GM08714 (cell line): ENCODE results near the gene NOSIP.
A peak's percentile ranks its signal among the peaks of the same experiment; 100 is the strongest.

ENCODE experiments used
- H3K4me3 ChIP-seq: fragments of 200-500 bp; sonication (Bioruptor generic); 2 replicates; pipeline ENCODE4 v1.5.1; 2014; ENCODE audit warnings: mild to moderate bottlenecking, low read length, inconsistent platforms
- ZNF274 ChIP-seq: IDR thresholded peaks from 2 replicates; pipeline ENCODE4 v1.6.1; 2012; ENCODE audit warnings: mild to moderate bottlenecking, low read depth, low read length

The NOSIP gene

GRCh38 chr19:49601482-49602038, 21.2 kb upstream of the NOSIP start:
- TF ChIP-seq ZNF274: no peak
- no peak overlapping the region for H3K4me3 ChIP-seq

GRCh38 chr19:49599378-49600295, 19.3 kb upstream of the NOSIP start:
- TF ChIP-seq ZNF274: no peak
- no peak overlapping the region for H3K4me3 ChIP-seq

DNA sequence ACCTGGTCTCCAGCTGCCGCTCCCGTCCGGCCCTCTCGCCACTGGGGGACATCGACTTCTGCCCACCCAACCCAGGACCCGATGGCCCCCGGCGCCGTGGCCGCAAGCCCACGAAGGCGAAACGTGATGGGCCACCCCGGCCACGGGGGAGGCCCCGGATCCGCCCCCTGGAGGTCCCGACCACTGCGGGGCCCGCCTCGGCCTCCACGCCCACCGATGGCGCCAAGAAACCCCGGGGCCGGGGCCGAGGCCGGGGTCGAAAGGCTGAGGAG, 17.3 kb upstream of the NOSIP start:
- H3K4me3 ChIP-seq: no peak overlapping the region
- no peak for TF ChIP-seq ZNF274

DNA sequence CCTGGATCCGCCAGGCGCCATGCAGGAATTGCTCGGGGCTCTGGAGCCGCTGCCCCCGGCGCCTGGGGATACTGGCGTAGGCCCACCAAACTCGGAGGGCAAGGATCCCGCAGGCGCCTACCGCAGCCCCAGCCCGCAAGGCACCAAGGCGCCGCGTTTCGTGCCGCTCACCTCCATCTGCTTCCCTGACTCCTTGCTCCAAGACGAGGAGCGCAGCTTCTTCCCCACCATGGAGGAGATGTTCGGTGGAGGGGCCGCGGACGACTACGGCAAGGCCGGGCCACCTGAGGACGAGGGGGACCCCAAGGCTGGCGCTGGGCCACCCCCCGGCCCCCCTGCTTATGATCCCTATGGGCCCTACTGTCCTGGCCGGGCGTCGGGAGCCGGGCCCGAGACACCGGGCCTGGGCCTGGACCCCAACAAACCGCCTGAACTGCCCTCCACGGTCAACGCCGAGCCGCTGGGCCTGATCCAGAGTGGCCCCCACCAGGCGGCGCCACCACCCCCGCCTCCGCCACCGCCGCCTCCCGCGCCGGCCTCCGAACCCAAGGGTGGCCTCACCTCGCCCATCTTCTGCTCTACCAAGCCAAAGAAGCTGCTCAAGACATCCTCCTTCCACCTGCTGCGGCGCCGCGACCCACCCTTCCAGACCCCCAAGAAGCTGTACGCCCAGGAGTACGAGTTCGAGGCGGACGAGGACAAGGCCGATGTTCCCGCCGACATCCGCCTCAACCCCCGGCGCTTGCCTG, 16.8 kb upstream of the NOSIP start:
- no peak overlapping the region for H3K4me3 ChIP-seq
- no peak for TF ChIP-seq ZNF274

DNA sequence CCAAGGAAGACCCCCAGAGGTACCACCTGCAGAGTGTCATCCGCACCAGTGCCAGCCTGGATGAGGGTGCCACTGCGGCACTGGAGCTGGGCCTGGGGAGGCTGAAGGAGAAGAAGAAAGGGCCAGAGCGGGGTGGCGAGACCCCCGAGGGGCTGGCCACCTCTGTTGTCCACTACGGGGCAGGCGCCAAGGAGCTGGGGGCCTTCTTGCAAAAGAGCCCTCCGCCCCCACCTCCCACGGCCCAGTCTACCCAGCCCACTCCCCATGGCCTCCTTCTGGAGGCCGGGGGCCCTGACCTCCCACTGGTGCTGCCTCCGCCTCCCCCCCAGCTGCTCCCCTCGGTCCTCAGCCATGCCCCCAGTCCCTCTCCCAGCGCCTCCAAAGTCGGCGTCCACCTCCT, 16.1 kb upstream of the NOSIP start:
- no peak for TF ChIP-seq ZNF274
- H3K4me3 ChIP-seq: no peak overlapping the region

- H3K4me3 ChIP-seq: no peak overlapping the region
Measured at GRCh38 chr19:49595819-49596404, 15.6 kb upstream of the NOSIP start.

GRCh38 chr19:49594993-49595818, 14.8 kb upstream of the NOSIP start:
- H3K4me3 ChIP-seq: no peak overlapping the region
- TF ChIP-seq ZNF274: no peak

More at GRCh38 chr19:49595819-49596404, 15.6 kb upstream of the NOSIP start:
- TF ChIP-seq ZNF274: no peak

DNA sequence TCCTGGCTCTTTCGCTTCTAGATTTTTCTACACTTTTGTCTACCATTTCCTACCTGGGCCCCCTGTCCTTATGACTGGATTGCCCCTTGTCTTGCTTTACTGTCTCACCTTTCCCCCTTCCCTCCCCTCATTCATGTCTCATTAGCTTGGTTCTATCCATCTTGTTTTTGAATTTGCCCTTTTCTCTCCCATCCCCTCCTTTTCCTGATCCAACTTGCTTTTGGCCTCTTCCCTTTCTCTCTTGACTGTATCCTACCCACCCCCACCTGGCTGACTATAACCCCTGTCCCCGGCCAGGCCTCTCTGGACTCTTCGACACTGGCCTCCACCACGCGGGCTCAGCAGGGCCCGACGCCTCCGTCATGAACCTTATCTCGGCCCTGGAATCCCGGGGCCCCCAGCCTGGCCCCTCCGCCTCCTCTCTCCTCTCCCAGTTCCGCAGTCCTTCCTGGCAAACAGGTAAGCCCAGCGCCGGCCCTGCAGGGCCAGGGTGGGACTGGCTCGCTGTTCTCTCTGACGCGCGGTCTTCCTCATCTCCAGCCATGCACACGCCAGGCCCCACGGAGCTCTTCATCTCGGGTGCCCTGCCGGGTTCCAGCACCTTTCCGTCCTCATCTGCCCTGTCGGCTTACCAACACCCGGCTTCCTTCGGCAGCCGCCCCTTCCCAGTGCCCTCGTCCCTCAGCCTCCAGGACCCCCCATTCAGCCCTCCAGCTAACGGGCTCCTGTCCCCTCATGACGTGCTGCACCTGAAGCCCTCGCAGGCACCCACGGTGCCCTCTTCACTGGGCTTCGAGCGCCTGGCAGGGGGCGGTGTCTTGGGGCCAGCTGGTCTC, 14.0 kb upstream of the NOSIP start:
- no peak for TF ChIP-seq ZNF274
- no peak overlapping the region for H3K4me3 ChIP-seq

DNA sequence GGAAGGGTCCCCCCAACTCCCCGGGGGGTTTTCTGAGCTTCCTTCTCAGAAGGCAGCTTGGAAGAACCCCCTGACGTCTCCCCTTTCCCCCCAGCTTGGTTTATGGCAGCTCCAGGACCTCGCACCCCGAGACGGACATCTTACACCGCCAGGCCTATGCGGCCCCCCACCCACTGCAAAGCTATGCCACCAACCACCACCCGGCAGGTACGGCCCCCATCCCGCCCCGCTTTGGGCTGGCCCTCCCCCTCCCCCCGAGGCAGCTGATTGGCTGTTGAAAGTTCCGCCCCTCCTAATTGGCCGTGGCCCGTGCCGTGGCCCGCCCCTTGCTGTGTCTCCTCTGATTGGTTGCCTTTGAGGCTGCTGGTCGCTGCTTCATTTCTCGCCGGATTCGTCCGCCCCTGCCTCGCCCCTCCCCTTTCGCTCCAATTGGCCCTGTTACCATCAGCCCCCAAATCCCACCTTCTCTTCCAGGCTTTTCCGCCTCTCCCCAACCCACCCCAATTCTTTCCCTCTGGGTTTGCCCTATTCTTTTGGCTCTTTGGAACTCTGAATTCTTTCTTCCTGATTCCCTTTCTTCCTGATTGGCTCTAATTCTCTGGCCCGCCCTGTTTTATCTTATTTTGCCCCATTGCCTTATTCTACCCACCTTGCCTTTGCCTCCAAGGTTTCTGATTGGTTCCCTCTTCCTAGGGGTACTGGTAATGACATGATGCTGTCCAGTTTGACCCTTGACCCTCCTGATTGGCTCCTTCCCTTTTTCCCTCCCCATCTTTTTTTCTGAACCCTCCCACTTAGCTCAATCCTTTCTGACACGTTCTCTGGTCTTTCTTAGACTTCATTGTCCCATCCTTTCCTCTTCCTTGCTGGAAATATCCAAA, 13.1 kb upstream of the NOSIP start:
- no peak for TF ChIP-seq ZNF274
- H3K4me3 ChIP-seq: peak overlapping the region; percentile 86

DNA sequence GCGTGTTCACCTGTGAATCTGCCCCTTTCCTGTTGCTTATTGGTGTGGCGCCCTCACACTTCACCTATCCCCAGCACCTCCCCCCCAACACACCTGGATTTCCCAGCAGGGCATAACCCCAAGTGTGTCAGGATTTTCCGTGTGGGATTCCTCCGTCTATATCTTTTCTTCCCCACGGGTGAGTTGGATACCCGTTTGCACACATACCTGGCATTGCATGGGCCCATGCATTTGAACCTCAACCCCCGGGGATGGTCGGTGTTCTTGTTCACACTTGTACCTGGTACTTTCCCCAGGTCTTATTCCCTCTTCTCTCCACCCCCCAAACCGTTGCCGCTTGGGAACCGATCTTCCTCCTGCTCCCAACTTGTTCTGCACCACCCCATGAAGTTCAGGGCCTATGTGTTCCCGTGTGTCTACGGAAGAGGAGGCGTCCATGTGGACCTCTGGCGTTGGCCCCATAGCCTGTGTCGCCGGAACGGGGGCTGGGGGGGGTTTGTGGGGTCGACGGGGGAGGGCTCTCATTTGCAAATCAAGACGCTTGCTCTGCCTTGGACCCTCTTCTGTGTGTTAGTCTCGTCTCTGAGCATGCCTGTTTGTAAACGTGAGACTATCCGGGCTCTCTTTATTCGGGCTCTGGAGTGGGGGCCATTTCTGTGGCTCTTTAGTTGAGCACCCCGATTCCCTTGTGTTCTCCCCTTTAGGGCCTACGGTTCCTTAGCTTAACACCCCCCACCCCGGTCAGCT, 12.3 kb upstream of the NOSIP start:
- H3K4me3 ChIP-seq: peak overlapping the region; percentile 86
- no peak for TF ChIP-seq ZNF274

DNA sequence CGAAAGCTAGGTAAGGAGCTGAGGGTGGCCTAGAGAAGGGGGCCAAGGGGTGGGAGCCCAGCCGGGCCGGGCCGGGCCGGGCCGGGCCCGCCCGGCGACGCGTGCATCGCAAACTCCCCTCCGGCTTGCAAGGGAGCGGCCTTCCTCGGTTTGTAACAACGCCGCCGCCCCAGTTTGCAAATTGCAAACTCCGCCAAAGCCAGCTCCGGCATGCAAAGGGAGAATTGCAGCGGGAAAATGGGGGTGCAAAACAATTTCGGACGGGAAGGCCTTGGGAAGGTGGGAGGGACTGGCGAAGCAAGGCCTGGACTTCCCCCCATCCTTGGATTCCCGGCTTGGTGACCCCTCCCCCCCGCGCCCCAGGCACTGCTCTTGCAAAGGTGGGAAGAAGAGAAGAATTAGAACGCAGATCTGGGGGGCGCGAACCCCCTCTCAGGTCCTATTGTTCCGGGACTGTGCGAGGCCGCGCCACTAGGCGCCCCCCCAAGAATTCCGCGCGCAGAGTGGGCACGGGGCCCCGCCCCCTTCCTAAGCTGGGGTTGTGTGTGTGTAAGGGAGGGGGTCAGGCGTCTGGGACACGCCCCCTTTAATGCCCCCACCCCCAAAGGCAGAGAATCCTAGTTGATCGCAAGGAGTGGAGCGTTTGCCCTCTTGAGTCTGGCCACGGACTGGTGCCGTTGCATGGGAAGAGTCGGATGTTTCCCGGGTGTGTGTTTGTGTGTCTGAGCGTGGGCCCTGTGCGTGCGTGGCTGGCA, 11.6 kb upstream of the NOSIP start:
- H3K4me3 ChIP-seq: peak overlapping the region; percentile 86
- no peak for TF ChIP-seq ZNF274
